GM04504 (cell line): ENCODE results near the gene GRB2.
A peak's percentile ranks its signal among the peaks of the same experiment; 100 is the strongest.
"Not testable (repeated sequence)": the region's sequence is repeated elsewhere in the genome, so short reads cannot be mapped to it uniquely, and the experiment has no call there.

ENCODE experiments used
- DNase-seq: peaks from one replicate; pipeline ENCODE4 v3.0.0-alpha.2; 2012; ENCODE audit warnings: low read depth

Gene GRB2

GRCh38 chr17:75405365-75406221, at the start of gene GRB2:
GRB2 (minus strand) TSS chr17:75405678; CDS start chr17:75393628, 12,050 bp downstream.
- peak; percentile 92 for DNase-seq

- not testable (repeated sequence) for DNase-seq
Measured at GRCh38 chr17:75454672-75455071, 49.2 kb upstream of the GRB2 start.

- DNase-seq: no peak
Measured at GRCh38 chr17:75454193-75454592, 48.7 kb upstream of the GRB2 start.

GRCh38 chr17:75450270-75450669, 44.8 kb upstream of the GRB2 start:
- no peak for DNase-seq

GRCh38 chr17:75447951-75448856, 42.7 kb upstream of the GRB2 start:
- no peak for DNase-seq

- not testable (repeated sequence) for DNase-seq
Measured at GRCh38 chr17:75445896-75446295, 40.4 kb upstream of the GRB2 start.

- DNase-seq: no peak
Measured at GRCh38 chr17:75445296-75445695, 39.8 kb upstream of the GRB2 start.

GRCh38 chr17:75442168-75443103, 37.0 kb upstream of the GRB2 start:
- DNase-seq: no peak

- no peak for DNase-seq
Measured at GRCh38 chr17:75440738-75441448, 35.4 kb upstream of the GRB2 start.

GRCh38 chr17:75439287-75439686, 33.8 kb upstream of the GRB2 start:
- DNase-seq: no peak

GRCh38 chr17:75437404-75437803, 31.9 kb upstream of the GRB2 start:
- not testable (repeated sequence) for DNase-seq

GRCh38 chr17:75434433-75434832, 29.0 kb upstream of the GRB2 start:
- DNase-seq: not testable (repeated sequence)

GRCh38 chr17:75433218-75433783, 27.8 kb upstream of the GRB2 start:
- DNase-seq: no peak

- no peak for DNase-seq
Measured at GRCh38 chr17:75430159-75430974, 24.9 kb upstream of the GRB2 start.

GRCh38 chr17:75428543-75429469, 23.3 kb upstream of the GRB2 start:
- DNase-seq: no peak

- DNase-seq: no peak
Measured at GRCh38 chr17:75418531-75418930, 13.1 kb upstream of the GRB2 start.

GRCh38 chr17:75417054-75417580, 11.6 kb upstream of the GRB2 start:
- no peak for DNase-seq

- DNase-seq: no peak
Measured at GRCh38 chr17:75416006-75416405, 10.5 kb upstream of the GRB2 start.
